K562 (cell line): ENCODE results near the gene ABCG1. TPM values are rescaled to one million over a fixed set of nuclear protein-coding genes. Genes with fewer than 3 reads are reported as not detected.

Source experiments
- ATAC-seq: fragments of 200-7000 bp; cut with Tn5 transposase; 3 replicates; pipeline ENCODE4 v1.9.1; 2020; ENCODE audit warnings: moderate library complexity
- BruUV-seq: library from RNA; stranded (reverse); fragments of 400-500 nt; replicated peaks from 2 replicates; lab custom pipeline; 2021; lab: Mats Ljungman, UMichigan
- CTCF ChIA-PET: fragments of 300-600 bp; formaldehyde crosslinking; extraction: SDS; loops from one replicate; lab custom pipeline; 2021; ENCODE audit warnings: low intra/inter-chr PET ratio; lab: Yijun Ruan, JAX
- POLR2A ChIA-PET: fragments of 300-600, 350-650 bp; sonication (Branson Sonifier 250); formaldehyde crosslinking; extraction: SDS; loops from one replicate; lab custom pipeline; 2021; ENCODE audit warnings: antibody characterized with exemption, inconsistent platforms; lab: Yijun Ruan, JAX
- DNase-seq, 4 experiments: peaks; one replicate each; pipeline versions ENCODE4 v3.0.0 to v3.0.0-alpha.2; 2011 to 2018; ENCODE audit warnings: low spot score in 3 of 4, mixed read lengths in 3 of 4; ENCODE audit errors: extremely low read depth in 1 of 4
- FAIRE-seq: peaks from 2 replicates; lab custom pipeline; 2011; peaks lifted over from hg19 to GRCh38; lab: Jason Lieb, UNC
- H2AFZ ChIP-seq: 2 replicates; pipeline ENCODE4 v1.6.0; 2011; ENCODE audit warnings: low read depth, low read length, control low read depth, inconsistent platforms
- H3K27ac ChIP-seq: fragments of 200-600 bp; 3 replicates; pipeline ENCODE4 v1.8.0; 2011; ENCODE audit warnings: low read depth, mild to moderate bottlenecking, control low read depth, inconsistent platforms, low read length, moderate library complexity, mixed read lengths; ENCODE audit errors: extremely low read depth
- H3K27me3 ChIP-seq, 2 experiments: fragments of 300-600 bp in 1 of 2; 2 replicates in 1 of 2; 3 replicates in 1 of 2; pipeline versions ENCODE4 v1.6.0 to v1.8.0; 2011; ENCODE audit warnings: inconsistent platforms in 2 of 2, low read length in 2 of 2, mild to moderate bottlenecking in 1 of 2, mixed read lengths in 1 of 2, moderate library complexity in 1 of 2; ENCODE audit not compliant: control insufficient read depth in 2 of 2, insufficient read depth in 2 of 2
- H3K36me3 ChIP-seq: fragments of 300-600 bp; 3 replicates; pipeline ENCODE4 v1.8.0; 2011; ENCODE audit warnings: mild to moderate bottlenecking, low read length, inconsistent platforms; ENCODE audit not compliant: control insufficient read depth, insufficient read depth
- H3K4me1 ChIP-seq, 2 experiments: fragments of 200-600 bp in 1 of 2; replicated peaks in 1 of 2; 2 replicates in 1 of 2; 3 replicates in 1 of 2; pipeline versions ENCODE4 v1.5.1 to v1.8.0; 2011; ENCODE audit warnings: inconsistent platforms in 2 of 2, low read length in 2 of 2, mild to moderate bottlenecking in 1 of 2, mixed read lengths in 1 of 2, moderate library complexity in 1 of 2; ENCODE audit not compliant: control insufficient read depth in 2 of 2, insufficient read depth in 2 of 2
- H3K4me2 ChIP-seq: 2 replicates; pipeline ENCODE4 v1.6.1; 2011; ENCODE audit warnings: low read length, control low read depth, inconsistent platforms, mixed read lengths; ENCODE audit not compliant: insufficient read depth
- H3K4me3 ChIP-seq: fragments of 200-600 bp; sonication (generic), shearing (Covaris generic); 2 replicates; pipeline ENCODE4 v1.5.1; 2016; ENCODE audit warnings: control low read depth, inconsistent platforms
- H3K79me2 ChIP-seq: fragments of 200-600 bp; 3 replicates; pipeline ENCODE4 v1.8.0; 2011; ENCODE audit warnings: low read length, inconsistent platforms; ENCODE audit not compliant: control insufficient read depth, insufficient read depth
- H3K9ac ChIP-seq, 2 experiments: 2 replicates each; pipeline versions ENCODE4 v1.6.0 to v1.6.1; 2011; ENCODE audit warnings: low read depth in 2 of 2, low read length in 2 of 2, control low read depth in 1 of 2, inconsistent platforms in 1 of 2, mild to moderate bottlenecking in 1 of 2, mixed read lengths in 1 of 2; ENCODE audit not compliant: insufficient read depth in 1 of 2
- H3K9me1 ChIP-seq: one replicate; pipeline ENCODE4 v1.6.0; 2011; ENCODE audit warnings: inconsistent platforms, mild to moderate bottlenecking, low read length, moderate library complexity; ENCODE audit not compliant: control insufficient read depth, insufficient read depth
- H3K9me3 ChIP-seq: replicated peaks from 2 replicates; pipeline ENCODE4 v1.5.1; 2011; ENCODE audit warnings: low read depth, low read length, inconsistent platforms; ENCODE audit not compliant: control insufficient read depth, insufficient read depth
- H4K20me1 ChIP-seq: replicated peaks from 2 replicates; pipeline ENCODE4 v1.6.1; 2011; ENCODE audit warnings: low read length, inconsistent platforms, mixed read lengths; ENCODE audit not compliant: control insufficient read depth, insufficient read depth
- EP300 ChIP-seq: IDR thresholded peaks from 2 replicates; pipeline ENCODE4 v1.6.1; 2012; ENCODE audit warnings: low read length, improper control_type of control experiment
- PTRF ChIP-seq: fragments of 450-650 bp; IDR thresholded peaks from 2 replicates; pipeline ENCODE4 v1.6.1; 2016; ENCODE audit warnings: mild to moderate bottlenecking, missing genetic modification characterization, missing compliant biosample characterization
- RBM17 ChIP-seq: fragments of 200-400 bp; formaldehyde crosslinking; IDR thresholded peaks from 2 replicates; pipeline ENCODE4 v1.6.1; 2017; ENCODE audit warnings: low read depth, mild to moderate bottlenecking, low read length, borderline replicate concordance
- WHSC1 ChIP-seq: IDR thresholded peaks from one replicate; pipeline ENCODE4 v1.6.1; 2012; ENCODE audit warnings: low read length, control low read depth, inconsistent platforms
- WGBS: fragments of 100-300 bp; shearing (Covaris generic); methylation state at CpG from one replicate; pipeline ENCODE4 v1.1.6; 2016; ENCODE audit warnings: low coverage, mixed read lengths; ENCODE audit not compliant: insufficient coverage; ENCODE audit errors: missing lambda C conversion rate; 5-methylcytosine and 5-hydroxymethylcytosine counted together
- in situ Hi-C: fragments of 300-500 bp; cut with MboI; formaldehyde crosslinking; loops from 4 replicates; pipeline ENCODE4 v1.15.0; 2018; ENCODE audit warnings: inconsistent platforms, mixed read lengths
- intact Hi-C: fragments of 100-400 bp; cut with micrococcal nuclease; formaldehyde crosslinking; loops from 2 replicates; pipeline ENCODE4 v1.14.2; 2022
- polyA plus RNA-seq, 8 experiments: library from polyadenylated mRNA; depleted of rRNA in 4 of 8; stranded (reverse) in 5 of 8; unstranded in 3 of 8; fragments of >200 nt; fragmentation: Nextera tagmentation in 2 of 8; fragmentation: Illumina TruSeq in 1 of 8; extraction: Ambion mirVana in 2 of 8; extraction: Trizol in 1 of 8; gene quantifications; 2 replicates each; pipeline versions ENCODE4 v1.2.1 to v1.2.3, GENCODE V29; 2011 to 2014; ENCODE audit warnings: inconsistent platforms in 1 of 8, missing spikeins in 1 of 8
- total RNA-seq, 7 experiments: library from RNA; depleted of rRNA in 6 of 7; stranded (reverse); fragments of >200 nt in 6 of 7; fragmentation: Illumina TruSeq in 2 of 7; extraction: Trizol in 2 of 7; gene quantifications; 2 replicates each; pipeline versions ENCODE4 v1.2.1 to v1.2.3, GENCODE V29; 2011 to 2021; ENCODE audit warnings: low replicate concordance in 1 of 7
- TF ChIP-seq, protein P1 (sequence below): fragments of 450-650 bp; IDR thresholded peaks from 2 replicates; pipeline ENCODE4 v1.6.1; 2016
- TF ChIP-seq, protein P2 (sequence below), 2 experiments: fragments of 250-450 bp in 1 of 2; fragments of 450-650 bp in 1 of 2; sonication (Bioruptor Pico) in 1 of 2; IDR thresholded peaks; 2 replicates each; pipeline versions ENCODE4 v1.6.1 to v1.8.0; 2016 to 2021; ENCODE audit warnings: mild to moderate bottlenecking in 2 of 2, moderate library complexity in 2 of 2, missing compliant biosample characterization in 1 of 2, missing genetic modification characterization in 1 of 2
- TF ChIP-seq, protein P3 (sequence below): fragments of 150-350 bp; IDR thresholded peaks from 2 replicates; pipeline ENCODE4 v1.6.1; 2014; ENCODE audit warnings: low read depth, mild to moderate bottlenecking, low read length, borderline replicate concordance

The ABCG1 gene
- total and polyA plus RNA-seq, 9 of the 15 experiments (the other 6 are each of a cell fraction or from before 2014, with no cell fraction given) = 0.04 to 0.09 TPM; not detected in 7

DNA sequence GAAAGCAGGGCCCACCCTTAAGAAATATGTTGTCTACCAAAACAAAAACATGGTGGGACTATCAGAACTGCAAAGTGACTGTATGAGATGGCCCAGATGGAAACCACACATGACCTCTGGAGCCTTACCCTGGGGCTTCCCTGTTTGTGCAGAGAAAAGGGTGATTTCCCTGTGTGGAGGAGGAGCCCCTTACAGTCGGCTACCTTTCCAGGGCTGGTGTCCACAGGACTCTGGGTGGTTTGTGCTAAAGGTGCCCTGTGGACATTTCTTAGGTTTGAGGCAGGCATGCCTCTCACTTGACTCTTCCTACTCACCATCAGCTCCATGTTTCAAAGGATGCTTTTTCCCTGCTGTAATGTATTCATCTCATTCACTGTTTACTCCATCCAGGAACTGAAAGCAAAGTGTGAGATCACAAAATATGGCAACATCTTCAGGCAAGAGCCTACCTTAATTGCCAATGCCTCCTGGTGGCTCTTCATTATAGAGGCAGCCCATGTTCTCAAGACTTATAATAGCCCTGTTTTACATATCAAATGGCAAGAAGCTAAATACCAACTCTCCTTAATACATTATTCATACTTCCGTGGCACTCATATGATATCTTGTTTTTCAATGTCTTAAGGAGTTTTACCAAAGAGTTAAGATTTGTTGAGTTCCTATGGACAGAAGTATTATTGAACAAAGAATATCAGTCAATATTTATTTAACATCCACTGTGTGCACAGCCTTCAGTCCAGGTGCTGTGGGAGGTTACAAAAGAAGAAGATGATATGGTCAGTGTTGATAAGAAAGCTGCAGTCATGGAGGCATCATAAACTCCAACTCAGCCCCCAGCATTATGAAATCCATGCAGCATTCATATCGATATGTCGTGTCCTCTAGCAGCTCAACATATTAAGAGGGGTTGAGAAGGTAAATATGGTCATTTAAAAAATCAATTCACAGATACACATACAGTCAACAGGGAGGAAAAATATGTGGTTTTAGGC is 111.7 kb downstream of the ABCG1 start:
- no peak overlapping the region for H3K4me3 ChIP-seq
- H3K9ac ChIP-seq = no peak overlapping the region
- FAIRE-seq (no peak), DNase-seq (no peak), ATAC-seq (no peak)
- H3K27ac ChIP-seq = no peak overlapping the region
- in situ Hi-C loops (no loop called here), intact Hi-C loops (loop anchor here (10.0 kb wide), 1 partner anchor 124 kb away; no protein-coding TSS in a partner anchor)
- no peaks in the 10 kb centered on the region for H3K4me1 ChIP-seq
- ChIA-PET CTCF (no interaction called here), POLR2A (no interaction called here)
- H3K9me3 ChIP-seq = no peaks in the 10 kb centered on the region
- no TSS peak for BruUV-seq
- H2AFZ ChIP-seq = no peak overlapping the region
- H3K27me3 ChIP-seq = peaks cover 0 to under 1% of the 10 kb centered on the region in 2 experiments; a peak in 2 of 5 replicates
- H4K20me1 ChIP-seq = no peaks in the 10 kb centered on the region
- H3K4me2 ChIP-seq = no peak overlapping the region
- H3K79me2 ChIP-seq = no peaks in the 10 kb centered on the region
- 0% methylated on average over 4 of the region's 4 CpGs for WGBS
- H3K36me3 ChIP-seq = no peaks in the 10 kb centered on the region
- no peak for TF ChIP-seq WHSC1
- TF ChIP-seq PTRF = no peak
- no peak for TF ChIP-seq EP300
- no peaks in the 10 kb centered on the region for H3K9me1 ChIP-seq

DNA sequence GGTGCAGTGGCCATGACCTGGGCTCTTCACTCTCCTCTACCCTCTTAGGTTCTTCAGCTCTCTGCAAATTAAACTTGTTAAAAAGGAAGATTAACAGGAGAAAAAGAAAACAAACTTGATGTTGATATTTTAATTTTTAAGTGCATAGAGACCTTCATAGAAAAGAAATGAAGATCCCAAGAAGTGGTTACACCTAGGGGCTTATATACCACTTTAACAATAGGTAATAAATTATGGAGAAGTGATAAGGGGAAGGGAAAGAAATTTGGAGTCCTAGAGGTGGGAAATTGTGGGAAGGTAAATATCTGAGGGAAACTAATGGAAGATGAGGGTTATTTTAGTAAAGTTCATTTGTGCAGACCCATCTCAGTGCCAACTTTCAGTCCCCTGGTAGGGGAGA is 112.7 kb downstream of the ABCG1 start:
- no peak overlapping the region for H3K27ac ChIP-seq
- no peaks in the 10 kb centered on the region for H3K9me3 ChIP-seq
- no TSS peak for BruUV-seq
- FAIRE-seq (no peak), ATAC-seq (no peak), DNase-seq (no peak)
- no peaks in the 10 kb centered on the region for H4K20me1 ChIP-seq
- H3K4me2 ChIP-seq = no peak overlapping the region
- no peaks in the 10 kb centered on the region for H3K4me1 ChIP-seq
- no peaks in the 10 kb centered on the region for H3K9me1 ChIP-seq
- H2AFZ ChIP-seq = no peak overlapping the region
- POLR2A ChIA-PET = no interaction called here
- in situ Hi-C loops (no loop called here), intact Hi-C loops (loop anchor here (10.0 kb wide), 1 partner anchor 123 kb away; no protein-coding TSS in a partner anchor)
- no peaks in the 10 kb centered on the region for H3K79me2 ChIP-seq
- no peak overlapping the region for H3K4me3 ChIP-seq
- CTCF ChIA-PET = no interaction called here
- H3K27me3 ChIP-seq = peaks cover 0 to 4% of the 10 kb centered on the region in 2 experiments; a peak in 1 of 5 replicates
- H3K9ac ChIP-seq = no peak overlapping the region
- H3K36me3 ChIP-seq = no peaks in the 10 kb centered on the region
- TF ChIP-seq, protein P1, sequence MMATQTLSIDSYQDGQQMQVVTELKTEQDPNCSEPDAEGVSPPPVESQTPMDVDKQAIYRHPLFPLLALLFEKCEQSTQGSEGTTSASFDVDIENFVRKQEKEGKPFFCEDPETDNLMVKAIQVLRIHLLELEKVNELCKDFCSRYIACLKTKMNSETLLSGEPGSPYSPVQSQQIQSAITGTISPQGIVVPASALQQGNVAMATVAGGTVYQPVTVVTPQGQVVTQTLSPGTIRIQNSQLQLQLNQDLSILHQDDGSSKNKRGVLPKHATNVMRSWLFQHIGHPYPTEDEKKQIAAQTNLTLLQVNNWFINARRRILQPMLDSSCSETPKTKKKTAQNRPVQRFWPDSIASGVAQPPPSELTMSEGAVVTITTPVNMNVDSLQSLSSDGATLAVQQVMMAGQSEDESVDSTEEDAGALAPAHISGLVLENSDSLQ = no peak
- TF ChIP-seq, protein P2, sequence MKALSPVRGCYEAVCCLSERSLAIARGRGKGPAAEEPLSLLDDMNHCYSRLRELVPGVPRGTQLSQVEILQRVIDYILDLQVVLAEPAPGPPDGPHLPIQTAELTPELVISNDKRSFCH (CRISPR knock-in tag; IDR thresholded peaks at IDR 0.05) = no peak
- TF ChIP-seq, protein P2 (tag; IDR thresholded peaks at IDR 0.05) = no peak
- TF ChIP-seq, protein P3, sequence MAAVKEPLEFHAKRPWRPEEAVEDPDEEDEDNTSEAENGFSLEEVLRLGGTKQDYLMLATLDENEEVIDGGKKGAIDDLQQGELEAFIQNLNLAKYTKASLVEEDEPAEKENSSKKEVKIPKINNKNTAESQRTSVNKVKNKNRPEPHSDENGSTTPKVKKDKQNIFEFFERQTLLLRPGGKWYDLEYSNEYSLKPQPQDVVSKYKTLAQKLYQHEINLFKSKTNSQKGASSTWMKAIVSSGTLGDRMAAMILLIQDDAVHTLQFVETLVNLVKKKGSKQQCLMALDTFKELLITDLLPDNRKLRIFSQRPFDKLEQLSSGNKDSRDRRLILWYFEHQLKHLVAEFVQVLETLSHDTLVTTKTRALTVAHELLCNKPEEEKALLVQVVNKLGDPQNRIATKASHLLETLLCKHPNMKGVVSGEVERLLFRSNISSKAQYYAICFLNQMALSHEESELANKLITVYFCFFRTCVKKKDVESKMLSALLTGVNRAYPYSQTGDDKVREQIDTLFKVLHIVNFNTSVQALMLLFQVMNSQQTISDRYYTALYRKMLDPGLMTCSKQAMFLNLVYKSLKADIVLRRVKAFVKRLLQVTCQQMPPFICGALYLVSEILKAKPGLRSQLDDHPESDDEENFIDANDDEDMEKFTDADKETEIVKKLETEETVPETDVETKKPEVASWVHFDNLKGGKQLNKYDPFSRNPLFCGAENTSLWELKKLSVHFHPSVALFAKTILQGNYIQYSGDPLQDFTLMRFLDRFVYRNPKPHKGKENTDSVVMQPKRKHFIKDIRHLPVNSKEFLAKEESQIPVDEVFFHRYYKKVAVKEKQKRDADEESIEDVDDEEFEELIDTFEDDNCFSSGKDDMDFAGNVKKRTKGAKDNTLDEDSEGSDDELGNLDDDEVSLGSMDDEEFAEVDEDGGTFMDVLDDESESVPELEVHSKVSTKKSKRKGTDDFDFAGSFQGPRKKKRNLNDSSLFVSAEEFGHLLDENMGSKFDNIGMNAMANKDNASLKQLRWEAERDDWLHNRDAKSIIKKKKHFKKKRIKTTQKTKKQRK = no peak
- no peak for TF ChIP-seq RBM17
